ENCODE data around the gene TNFRSF18.

DNA sequence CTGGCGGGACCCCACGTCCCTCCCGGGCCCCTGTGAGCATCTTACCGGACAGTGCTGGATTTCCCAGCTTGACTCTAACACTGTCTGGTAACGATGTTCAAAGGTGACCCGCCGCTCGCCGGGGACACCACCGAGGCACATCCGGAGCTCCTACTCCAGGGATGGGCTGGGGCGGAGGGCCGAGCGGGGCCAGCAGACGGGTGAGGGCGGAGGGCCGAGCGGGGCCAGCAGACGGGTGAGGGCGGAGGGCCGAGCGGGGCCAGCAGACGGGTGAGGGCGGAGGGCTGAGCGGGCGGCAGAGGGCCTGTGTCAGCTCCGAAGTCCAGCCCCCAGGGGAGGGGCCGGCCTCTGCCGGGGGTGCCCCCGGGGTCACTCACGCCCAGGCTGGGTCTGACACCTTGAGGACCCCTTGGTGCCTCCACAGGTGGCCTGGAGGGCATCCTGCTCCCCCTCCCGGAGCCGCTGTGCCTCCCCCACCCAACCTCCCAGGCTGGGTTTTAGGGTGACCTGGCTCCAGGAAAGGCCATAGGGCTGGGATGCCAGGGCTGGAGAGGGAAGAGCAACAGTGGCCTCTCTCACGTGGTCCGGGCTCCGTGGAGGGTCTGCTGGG lies 38.4 kb downstream of the TNFRSF18 start:
- TF ChIP-seq EZH2 (optimal IDR thresholded peaks at IDR 0.05; ENCODE audit: low read depth, low read length), result no peak
- TF ChIP-seq, protein P1, sequence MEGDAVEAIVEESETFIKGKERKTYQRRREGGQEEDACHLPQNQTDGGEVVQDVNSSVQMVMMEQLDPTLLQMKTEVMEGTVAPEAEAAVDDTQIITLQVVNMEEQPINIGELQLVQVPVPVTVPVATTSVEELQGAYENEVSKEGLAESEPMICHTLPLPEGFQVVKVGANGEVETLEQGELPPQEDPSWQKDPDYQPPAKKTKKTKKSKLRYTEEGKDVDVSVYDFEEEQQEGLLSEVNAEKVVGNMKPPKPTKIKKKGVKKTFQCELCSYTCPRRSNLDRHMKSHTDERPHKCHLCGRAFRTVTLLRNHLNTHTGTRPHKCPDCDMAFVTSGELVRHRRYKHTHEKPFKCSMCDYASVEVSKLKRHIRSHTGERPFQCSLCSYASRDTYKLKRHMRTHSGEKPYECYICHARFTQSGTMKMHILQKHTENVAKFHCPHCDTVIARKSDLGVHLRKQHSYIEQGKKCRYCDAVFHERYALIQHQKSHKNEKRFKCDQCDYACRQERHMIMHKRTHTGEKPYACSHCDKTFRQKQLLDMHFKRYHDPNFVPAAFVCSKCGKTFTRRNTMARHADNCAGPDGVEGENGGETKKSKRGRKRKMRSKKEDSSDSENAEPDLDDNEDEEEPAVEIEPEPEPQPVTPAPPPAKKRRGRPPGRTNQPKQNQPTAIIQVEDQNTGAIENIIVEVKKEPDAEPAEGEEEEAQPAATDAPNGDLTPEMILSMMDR (IDR thresholded peaks at IDR 0.05; ENCODE audit: low read length), result no peak
